HG02571 (cell line): ENCODE results near the gene HNF1A.
"Not testable (repeated sequence)": the region's sequence is repeated elsewhere in the genome, so short reads cannot be mapped to it uniquely, and the experiment has no call there.

Source experiments
- ATAC-seq: cut with Tn5 transposase; IDR thresholded peaks from one replicate; pipeline ENCODE4 v1.9.1; 2021; ENCODE audit warnings: mild to moderate bottlenecking, moderate library complexity; ENCODE audit not compliant: unreplicated experiment

HNF1A gene, protein sequence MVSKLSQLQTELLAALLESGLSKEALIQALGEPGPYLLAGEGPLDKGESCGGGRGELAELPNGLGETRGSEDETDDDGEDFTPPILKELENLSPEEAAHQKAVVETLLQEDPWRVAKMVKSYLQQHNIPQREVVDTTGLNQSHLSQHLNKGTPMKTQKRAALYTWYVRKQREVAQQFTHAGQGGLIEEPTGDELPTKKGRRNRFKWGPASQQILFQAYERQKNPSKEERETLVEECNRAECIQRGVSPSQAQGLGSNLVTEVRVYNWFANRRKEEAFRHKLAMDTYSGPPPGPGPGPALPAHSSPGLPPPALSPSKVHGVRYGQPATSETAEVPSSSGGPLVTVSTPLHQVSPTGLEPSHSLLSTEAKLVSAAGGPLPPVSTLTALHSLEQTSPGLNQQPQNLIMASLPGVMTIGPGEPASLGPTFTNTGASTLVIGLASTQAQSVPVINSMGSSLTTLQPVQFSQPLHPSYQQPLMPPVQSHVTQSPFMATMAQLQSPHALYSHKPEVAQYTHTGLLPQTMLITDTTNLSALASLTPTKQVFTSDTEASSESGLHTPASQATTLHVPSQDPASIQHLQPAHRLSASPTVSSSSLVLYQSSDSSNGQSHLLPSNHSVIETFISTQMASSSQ

DNA sequence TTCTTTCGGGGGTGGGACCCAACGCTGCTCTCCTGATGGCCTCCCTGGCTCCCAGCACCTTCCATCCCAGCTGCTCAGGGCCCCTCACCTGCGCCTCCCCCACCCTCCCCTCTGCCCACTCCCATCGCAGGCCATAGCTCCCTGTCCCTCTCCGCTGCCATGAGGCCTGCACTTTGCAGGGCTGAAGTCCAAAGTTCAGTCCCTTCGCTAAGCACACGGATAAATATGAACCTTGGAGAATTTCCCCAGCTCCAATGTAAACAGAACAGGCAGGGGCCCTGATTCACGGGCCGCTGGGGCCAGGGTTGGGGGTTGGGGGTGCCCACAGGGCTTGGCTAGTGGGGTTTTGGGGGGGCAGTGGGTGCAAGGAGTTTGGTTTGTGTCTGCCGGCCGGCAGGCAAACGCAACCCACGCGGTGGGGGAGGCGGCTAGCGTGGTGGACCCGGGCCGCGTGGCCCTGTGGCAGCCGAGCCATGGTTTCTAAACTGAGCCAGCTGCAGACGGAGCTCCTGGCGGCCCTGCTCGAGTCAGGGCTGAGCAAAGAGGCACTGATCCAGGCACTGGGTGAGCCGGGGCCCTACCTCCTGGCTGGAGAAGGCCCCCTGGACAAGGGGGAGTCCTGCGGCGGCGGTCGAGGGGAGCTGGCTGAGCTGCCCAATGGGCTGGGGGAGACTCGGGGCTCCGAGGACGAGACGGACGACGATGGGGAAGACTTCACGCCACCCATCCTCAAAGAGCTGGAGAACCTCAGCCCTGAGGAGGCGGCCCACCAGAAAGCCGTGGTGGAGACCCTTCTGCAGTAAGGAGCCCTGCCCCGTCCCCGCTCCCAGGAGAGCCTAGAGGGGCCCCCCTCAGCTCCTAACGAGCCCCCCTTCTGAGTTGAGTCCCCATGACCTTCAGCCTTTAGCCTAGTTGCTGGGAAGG, at the start of gene HNF1A:
Gene HNF1A (plus strand): TSS at position 248 of the 924 bp plus-strand sequence. CDS start 226 bp downstream, at position 474.
- ATAC-seq, result no peak

DNA sequence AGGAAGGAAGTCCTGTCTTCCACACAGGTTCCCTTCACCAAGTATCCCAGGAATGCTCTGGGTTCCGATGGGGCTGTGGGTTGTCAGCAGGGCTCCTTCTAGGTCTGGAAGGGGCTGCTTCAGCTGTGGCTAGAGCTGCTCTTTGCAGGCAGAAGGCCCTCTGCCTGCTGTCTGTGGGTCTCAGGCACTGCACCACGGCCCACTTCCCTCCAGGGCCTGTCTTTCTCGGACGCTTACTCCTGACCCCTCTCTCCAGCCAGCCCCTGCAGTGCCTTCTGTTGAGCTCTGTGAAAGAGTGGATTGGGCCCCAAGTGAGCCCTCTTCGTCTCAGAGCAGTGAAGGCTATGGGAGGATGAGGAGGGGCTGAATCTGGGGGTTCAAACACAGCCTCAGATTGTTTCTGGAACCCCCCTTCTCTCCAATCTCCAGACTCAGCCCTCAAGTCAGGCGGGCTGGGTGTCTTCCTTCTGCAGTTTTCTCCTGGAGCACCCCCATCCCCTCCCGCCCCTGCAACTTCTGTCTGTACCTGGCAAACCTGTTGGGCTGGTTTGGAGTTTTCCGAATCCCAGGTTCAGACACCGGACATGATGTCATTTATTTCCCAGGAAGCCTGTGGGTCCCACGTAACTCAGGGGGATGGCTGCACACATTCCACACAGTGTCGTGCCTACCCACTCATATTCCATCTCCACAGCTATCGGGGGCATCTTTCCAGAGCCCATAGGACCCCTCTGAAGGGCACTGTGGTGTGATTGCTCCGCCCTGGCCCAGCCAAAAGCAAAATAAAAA, 49.3 kb upstream of the HNF1A start:
- no peak for ATAC-seq

DNA sequence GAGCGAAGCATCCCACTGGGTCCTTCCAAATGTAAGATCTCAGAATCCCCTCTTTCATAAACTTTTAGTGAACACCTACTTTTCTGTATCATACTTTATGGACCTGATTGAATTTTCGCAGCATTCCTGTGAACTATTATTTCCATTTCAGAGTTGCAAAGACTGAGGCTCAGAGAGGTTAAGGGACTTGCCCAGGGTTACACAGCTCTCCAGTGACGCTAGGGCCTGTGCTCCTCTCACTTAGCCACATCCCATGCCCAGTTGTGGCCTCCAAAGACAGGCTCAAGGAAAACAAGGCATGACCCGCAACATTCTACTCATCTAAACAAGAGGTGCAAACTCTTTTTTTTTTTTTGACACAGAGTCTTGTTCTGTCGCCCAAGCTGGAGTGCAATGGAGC, 48.3 kb upstream of the HNF1A start:
- no peak for ATAC-seq

DNA sequence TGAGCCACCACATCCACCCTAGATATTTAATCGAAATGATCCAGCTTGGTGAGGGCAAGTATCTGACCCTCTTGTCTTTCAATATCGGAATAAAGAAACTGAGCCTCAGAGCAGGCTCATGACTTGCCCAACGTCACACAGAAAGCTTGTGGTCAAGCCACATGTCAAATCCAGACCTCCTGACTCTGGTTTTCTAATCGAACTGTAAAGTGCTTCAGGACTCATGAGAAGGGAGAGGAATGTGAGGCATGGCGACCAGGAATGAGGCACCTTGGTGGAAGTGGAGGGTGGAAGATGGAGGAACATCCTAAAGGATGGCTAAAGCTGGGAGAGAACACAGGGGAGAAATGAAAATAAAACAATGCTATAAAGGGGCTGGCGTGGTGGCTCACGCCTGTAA, 46.3 kb upstream of the HNF1A start:
- no peak for ATAC-seq

DNA sequence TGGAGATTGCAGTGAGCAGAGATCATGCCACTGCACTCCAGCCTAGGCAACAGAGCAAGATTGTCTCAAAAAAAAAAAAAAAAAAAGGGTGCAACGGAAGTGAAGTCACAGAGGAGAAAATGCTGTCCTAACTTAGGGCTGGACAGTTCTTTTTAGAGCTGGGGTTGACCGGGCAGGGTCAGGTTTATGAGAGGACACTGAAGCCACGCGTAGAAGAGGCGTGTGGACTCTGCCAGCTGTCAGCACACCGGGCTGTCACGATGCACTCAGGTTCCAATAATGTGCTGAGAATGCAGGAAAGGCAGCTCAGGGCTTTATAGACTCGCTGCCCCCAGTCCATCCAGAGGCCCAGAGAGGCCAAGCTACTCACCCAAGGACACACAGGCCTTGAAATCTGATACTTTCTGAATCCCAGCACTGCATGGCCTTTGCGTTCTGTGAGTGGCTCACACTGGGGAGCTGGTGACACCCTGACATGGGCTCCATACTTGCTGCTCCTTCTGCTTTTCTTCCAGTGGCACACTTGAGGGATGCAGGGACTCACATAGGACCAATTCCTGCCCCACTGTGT, 45.3 kb upstream of the HNF1A start:
- ATAC-seq, result no peak

GRCh38 chr12:120933786-120934185, 44.6 kb upstream of the HNF1A start:
- ATAC-seq, result no peak

DNA sequence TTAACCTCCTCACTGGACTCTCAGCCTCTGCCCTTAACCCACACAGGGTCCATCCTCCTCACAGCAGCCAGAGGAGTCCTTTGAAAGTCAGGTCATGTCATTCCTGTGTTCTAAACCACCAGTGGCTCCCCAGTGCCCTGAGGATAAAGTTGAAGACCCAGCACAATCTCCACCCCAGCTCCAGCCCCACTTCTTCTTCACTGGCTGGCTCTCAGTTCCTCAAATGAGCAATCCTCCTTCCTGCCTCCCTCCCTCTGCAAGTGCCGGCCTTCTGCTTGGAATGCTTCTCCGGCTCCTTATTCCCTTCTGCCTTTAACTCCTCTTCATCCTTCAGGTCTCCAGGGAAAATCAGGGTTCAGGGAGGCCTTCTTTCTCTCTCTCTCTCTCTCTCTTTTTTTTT, 42.1 kb upstream of the HNF1A start:
- ATAC-seq, result no peak

DNA sequence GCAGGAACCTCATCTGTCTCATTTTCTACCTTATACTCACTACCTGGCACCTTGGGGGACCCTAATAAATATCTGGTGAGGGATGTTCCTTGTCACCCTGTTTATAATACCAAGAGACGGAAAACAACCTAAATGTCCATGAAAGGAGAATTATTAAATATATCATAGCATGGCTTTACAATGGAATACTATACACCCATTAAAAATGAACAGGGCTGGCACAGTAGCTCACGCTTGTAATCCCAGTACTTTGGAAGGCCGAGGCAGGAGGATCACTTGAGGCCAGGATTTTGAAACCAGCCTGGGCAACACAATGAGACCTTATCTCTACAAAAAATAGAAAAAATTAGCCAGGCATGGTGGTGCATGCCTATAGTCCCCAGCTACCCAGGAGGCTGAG, 39.8 kb upstream of the HNF1A start:
- no peak for ATAC-seq

DNA sequence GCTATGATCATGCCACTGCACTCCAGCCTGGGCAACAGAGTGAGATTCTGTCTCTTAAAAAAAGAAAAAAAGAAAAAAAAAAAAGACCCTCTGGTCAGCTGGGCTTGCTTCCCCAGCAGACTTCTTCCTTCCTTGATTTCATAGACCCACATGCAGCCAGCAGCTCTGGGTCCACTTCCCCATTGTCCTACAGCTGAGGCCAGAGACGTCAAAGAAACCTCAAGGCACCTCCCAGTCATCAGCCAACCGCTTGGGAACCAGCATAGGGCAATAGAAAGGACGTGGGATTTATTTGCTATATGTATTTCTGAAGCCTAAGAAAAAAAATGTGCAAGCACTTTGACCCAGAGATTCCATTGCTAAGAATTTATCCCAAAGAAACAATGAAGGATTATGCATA, 38.8 kb upstream of the HNF1A start:
- ATAC-seq, result no peak

GRCh38 chr12:120940006-120940405, 38.3 kb upstream of the HNF1A start:
- no peak for ATAC-seq

DNA sequence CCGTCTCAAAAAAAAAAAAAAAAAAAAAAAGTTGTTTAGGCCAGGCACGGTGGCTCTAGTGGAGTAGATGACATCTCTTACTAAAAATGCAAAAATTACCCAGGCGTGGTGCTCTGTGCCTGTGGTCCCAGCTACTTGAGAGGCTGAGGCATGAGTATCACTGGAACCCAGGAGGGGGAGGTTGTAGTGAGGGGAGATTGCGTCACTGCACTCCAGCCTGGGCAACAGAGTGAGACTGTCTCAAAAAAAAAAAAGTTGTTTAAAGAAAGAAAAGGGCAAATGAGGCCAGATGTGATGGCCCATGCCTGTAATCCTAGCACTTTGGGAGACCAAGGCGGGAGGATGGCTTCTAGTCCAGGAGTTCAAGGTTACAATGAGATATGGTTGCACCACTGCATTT, 37.5 kb upstream of the HNF1A start:
- no peak for ATAC-seq

DNA sequence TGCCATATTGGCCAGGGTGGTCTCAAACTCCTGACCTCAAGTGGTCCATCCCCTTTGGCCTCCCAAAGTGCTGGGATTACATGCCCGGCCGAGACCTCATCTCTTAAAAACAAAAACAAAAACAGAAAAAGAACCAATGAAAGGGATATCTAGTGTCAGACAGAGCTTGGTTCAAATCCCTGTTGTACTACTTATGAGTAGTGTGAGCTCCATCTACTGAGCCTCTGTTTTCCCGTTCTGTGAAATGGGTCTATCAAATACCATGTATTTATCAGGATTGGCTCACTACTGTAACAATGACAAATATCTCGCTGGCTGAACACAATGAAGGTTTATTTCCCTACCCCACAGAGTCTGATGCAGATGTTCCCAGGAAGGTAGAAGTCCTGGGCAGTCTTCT, 36.9 kb upstream of the HNF1A start:
- no peak for ATAC-seq

- ATAC-seq, result no peak
Measured at GRCh38 chr12:120941846-120942405, 36.4 kb upstream of the HNF1A start.

DNA sequence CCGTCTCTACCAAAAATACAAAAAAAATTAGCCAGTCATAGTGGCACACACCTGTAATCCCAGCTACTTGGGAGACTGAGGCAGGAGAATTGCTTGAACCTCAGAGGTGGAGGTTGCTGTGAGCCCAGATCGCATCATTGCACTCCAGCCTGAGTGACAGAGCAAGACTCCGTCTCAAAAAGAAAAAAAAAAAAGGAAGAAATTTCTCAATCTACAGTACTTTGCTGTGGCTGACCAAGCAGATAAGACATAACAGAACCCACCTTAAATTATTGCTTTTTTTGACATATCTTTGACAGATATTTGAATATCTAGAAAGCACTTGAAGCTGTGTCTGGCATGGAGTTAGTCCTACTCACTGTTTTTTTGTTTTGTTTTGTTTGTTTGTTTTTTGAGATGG, 34.9 kb upstream of the HNF1A start:
- ATAC-seq, result no peak

DNA sequence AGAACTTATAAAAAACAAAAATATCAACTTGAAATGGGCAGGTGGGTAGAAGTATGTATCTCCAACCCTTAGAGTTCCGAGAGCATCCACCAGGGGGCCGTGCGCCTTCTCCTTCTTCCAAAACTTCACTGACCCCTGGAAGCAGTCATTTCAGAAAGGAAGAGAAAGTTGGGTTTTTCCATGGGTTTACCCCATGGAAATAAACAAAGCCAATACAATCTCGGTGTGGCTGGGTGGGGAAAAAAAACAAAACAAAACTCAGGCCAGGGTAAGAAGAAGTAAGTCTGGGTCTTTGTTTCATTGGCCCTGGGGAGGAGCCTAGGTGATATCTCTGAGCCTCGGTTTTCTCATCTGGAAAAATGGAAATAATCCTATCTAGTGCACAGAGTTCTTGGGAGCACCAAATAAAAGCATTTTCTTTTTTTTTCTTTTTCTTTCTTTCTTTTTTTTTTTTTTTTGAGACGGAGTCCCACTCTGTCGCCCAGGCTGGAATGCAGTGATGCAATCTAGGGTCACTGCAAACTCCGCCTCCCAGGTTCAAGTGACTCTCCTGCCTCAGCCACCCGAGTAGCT, 33.6 kb upstream of the HNF1A start:
- no peak for ATAC-seq

DNA sequence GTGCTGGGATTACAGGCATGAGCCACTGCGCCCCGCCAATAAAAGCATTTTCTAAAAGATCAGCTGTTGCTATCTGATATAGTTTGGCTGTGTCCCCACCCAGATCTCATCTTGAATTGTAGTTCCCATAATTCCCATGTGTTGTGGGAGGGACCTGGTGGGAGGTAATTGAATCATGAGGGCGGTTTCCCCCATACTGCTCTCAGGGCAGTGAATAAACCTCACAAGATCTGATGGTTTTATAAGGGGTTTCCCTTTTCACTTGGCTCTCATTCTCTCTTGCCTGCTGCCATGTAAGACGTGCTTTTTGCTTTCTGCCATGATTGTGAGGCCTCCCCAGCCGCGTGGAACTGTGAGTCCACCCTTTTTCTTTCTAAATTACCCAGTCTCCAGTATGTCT, 32.8 kb upstream of the HNF1A start:
- not testable (repeated sequence) for ATAC-seq

DNA sequence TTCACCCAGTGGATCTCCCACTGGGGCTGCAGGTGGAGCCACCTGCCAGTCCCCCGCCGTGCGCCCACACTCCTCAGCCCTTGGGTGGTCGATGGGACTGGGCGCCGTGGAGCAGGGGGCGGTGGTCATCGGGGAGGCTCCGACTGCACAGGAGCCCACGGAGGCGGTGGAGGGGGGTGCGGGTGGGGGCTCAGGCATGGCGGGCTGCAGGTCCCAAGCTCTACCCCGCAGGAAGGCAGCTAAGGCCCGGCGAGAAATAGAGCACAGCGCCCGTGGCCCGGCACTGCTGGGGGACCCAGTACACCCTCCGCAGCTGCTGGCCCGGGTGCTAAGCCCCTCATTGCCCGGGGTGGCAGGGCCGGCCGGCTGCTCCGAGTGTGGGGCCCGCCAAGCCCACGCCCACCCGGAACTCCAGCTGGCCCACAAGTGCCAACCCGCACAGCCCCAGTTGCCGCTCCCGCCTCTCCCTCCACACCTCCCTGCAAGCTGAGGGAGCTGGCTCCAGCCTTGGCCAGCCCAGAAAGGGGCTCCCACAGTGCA, 28.0 kb upstream of the HNF1A start:
- not testable (repeated sequence) for ATAC-seq

- no peak for ATAC-seq
Measured at GRCh38 chr12:120950807-120951206, 27.5 kb upstream of the HNF1A start.

DNA sequence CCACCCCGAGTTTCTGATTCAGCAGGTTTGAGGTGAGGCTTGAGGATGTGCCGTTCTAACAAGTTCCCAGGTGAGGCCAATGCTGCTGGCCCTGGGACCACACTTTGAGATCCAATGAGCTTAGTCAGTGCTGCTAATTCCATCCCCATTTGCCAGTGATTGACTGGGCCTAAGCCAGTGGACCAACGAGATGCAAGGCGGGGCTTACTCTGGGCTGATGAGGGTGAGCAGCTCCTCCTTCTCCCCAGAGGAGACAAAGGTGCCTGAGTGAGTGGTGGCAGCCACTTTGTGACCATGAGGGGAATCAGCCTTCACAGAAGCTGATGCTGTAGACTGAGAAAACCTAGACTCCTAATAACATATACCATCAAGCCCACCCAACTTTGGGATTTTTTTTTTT, 23.1 kb upstream of the HNF1A start:
- ATAC-seq, result no peak
